Measurements from ENCODE around the gene BPGM. TPM values are rescaled to one million over a fixed set of nuclear protein-coding genes. Genes with fewer than 3 reads are reported as not detected.
A peak's percentile ranks its signal among the peaks of the same experiment; 100 is the strongest.

BPGM gene
- total and polyA plus RNA-seq, 4 donors = 14.3 to 59.8 (median 19.5) TPM

- Histone ChIP-seq H3K36me3 (ENCODE audit: control insufficient read depth in 4 of 4, insufficient read depth in 4 of 4, low read length in 4 of 4) (no peaks in the 10 kb centered on the region), H3K9me3 (ENCODE audit: control insufficient read depth in 4 of 4, insufficient read depth in 3 of 4, low read length in 3 of 4) (no peaks in the 10 kb centered on the region), H3K9ac (ENCODE audit: insufficient read depth in 1 of 2, low read length in 2 of 2) (no peak overlapping the region), H3K4me3 (no peak overlapping the region), H3K4me1 (ENCODE audit: control insufficient read depth in 5 of 5, insufficient read depth in 5 of 5, low read length in 5 of 5) (peaks cover 0 to 7% (median 0%) of the 10 kb centered on the region in 5 donors), H3K27me3 (ENCODE audit: control insufficient read depth in 3 of 3, insufficient read depth in 3 of 3, low read length in 2 of 3) (no peaks in the 10 kb centered on the region), H3K27ac (ENCODE audit: low read depth in 1 of 2, low read length in 1 of 2) (no peak overlapping the region)
- ATAC-seq (ENCODE audit: insufficient read depth, low FRiP score) = no peak
- no peak for DNase-seq
- WGBS, 2 donors = 74 to 79% methylated on average over 7 of the region's 7 CpGs
- no peak for TF ChIP-seq CTCF (IDR thresholded peaks at IDR 0.05; ENCODE audit: control extremely low read depth, extremely low read depth)
These were observed 47.6 kb downstream of the BPGM start for GRCh38 chr7:134694299-134694698.

GRCh38 chr7:134694767-134695166 lies 48.1 kb downstream of the BPGM start:
- Histone ChIP-seq H3K4me1 (ENCODE audit: control insufficient read depth in 5 of 5, insufficient read depth in 5 of 5, low read length in 5 of 5) (peaks cover 0 to 7% (median 0%) of the 10 kb centered on the region in 5 donors), H3K27me3 (ENCODE audit: control insufficient read depth in 3 of 3, insufficient read depth in 3 of 3, low read length in 2 of 3) (no peaks in the 10 kb centered on the region), H3K9me3 (ENCODE audit: control insufficient read depth in 4 of 4, insufficient read depth in 3 of 4, low read length in 3 of 4) (no peaks in the 10 kb centered on the region), H3K27ac (ENCODE audit: low read depth in 1 of 2, low read length in 1 of 2) (no peak overlapping the region), H3K9ac (ENCODE audit: insufficient read depth in 1 of 2, low read length in 2 of 2) (no peak overlapping the region), H3K4me3 (no peak overlapping the region), H3K36me3 (ENCODE audit: control insufficient read depth in 4 of 4, insufficient read depth in 4 of 4, low read length in 4 of 4) (no peaks in the 10 kb centered on the region)
- WGBS, 2 donors = 96 to 98% methylated on average over 2 of the region's 2 CpGs
- TF ChIP-seq CTCF (IDR thresholded peaks at IDR 0.05; ENCODE audit: control extremely low read depth, extremely low read depth) = no peak
- ATAC-seq (ENCODE audit: insufficient read depth, low FRiP score) (no peak), DNase-seq (no peak)

- 81 to 83% methylated on average over 9 of the region's 9 CpGs for WGBS, 2 donors
- no peak for TF ChIP-seq CTCF (IDR thresholded peaks at IDR 0.05; ENCODE audit: control extremely low read depth, extremely low read depth)
These were observed 48.7 kb downstream of the BPGM start for GRCh38 chr7:134695321-134695860.

GRCh38 chr7:134696261-134696660 lies 49.6 kb downstream of the BPGM start:
- WGBS, 2 donors = 81 to 87% methylated on average over 5 of the region's 5 CpGs
- Histone ChIP-seq H3K36me3 (ENCODE audit: control insufficient read depth in 4 of 4, insufficient read depth in 4 of 4, low read length in 4 of 4) (no peaks in the 10 kb centered on the region), H3K4me1 (ENCODE audit: control insufficient read depth in 5 of 5, insufficient read depth in 5 of 5, low read length in 5 of 5) (peaks cover 0 to 4% (median 0%) of the 10 kb centered on the region in 5 donors), H3K9ac (ENCODE audit: insufficient read depth in 1 of 2, low read length in 2 of 2) (no peak overlapping the region), H3K27ac (ENCODE audit: low read depth in 1 of 2, low read length in 1 of 2) (no peak overlapping the region), H3K27me3 (ENCODE audit: control insufficient read depth in 3 of 3, insufficient read depth in 3 of 3, low read length in 2 of 3) (no peaks in the 10 kb centered on the region), H3K9me3 (ENCODE audit: control insufficient read depth in 4 of 4, insufficient read depth in 3 of 4, low read length in 3 of 4) (no peaks in the 10 kb centered on the region), H3K4me3 (no peak overlapping the region)
- no peak for TF ChIP-seq CTCF (IDR thresholded peaks at IDR 0.05; ENCODE audit: control extremely low read depth, extremely low read depth)
- ATAC-seq (ENCODE audit: insufficient read depth, low FRiP score) = no peak
- no peak for DNase-seq

More at GRCh38 chr7:134695321-134695860, 48.7 kb downstream of the BPGM start:
- no peaks in the 10 kb centered on the region for H3K36me3 ChIP-seq (ENCODE audit: control insufficient read depth in 4 of 4, insufficient read depth in 4 of 4, low read length in 4 of 4)
- ATAC-seq (ENCODE audit: insufficient read depth, low FRiP score) = no peak
- H3K9me3 ChIP-seq (ENCODE audit: control insufficient read depth in 4 of 4, insufficient read depth in 3 of 4, low read length in 3 of 4) = no peaks in the 10 kb centered on the region
- H3K4me1 ChIP-seq (ENCODE audit: control insufficient read depth in 5 of 5, insufficient read depth in 5 of 5, low read length in 5 of 5) = peaks cover 0 to 7% (median 0%) of the 10 kb centered on the region in 5 donors
- no peak overlapping the region for H3K4me3 ChIP-seq
- no peaks in the 10 kb centered on the region for H3K27me3 ChIP-seq (ENCODE audit: control insufficient read depth in 3 of 3, insufficient read depth in 3 of 3, low read length in 2 of 3)
- no peak overlapping the region for H3K9ac ChIP-seq (ENCODE audit: insufficient read depth in 1 of 2, low read length in 2 of 2)
- H3K27ac ChIP-seq (ENCODE audit: low read depth in 1 of 2, low read length in 1 of 2) = peak overlapping the region in 1 of 2 donors; percentile 63
- no peak for DNase-seq
